B cell (primary cell): ENCODE measurements around the gene ARHGEF10L. TPM values are rescaled to one million over a fixed set of nuclear protein-coding genes. Genes with fewer than 3 reads are reported as not detected.
"Not testable (repeated sequence)": the region's sequence is repeated elsewhere in the genome, so short reads cannot be mapped to it uniquely, and the experiment has no call there.

Experiments used
- ATAC-seq: fragments of 200-7000 bp; cut with Tn5 transposase; one replicate; pipeline ENCODE4 v1.10.0; 2021; ENCODE audit warnings: low read depth, mild to moderate bottlenecking, moderate number of reproducible peaks, moderate library complexity
- CTCF ChIA-PET: fragments of 350-600 bp; sonication (Branson Sonifier 250); formaldehyde crosslinking; loops from one replicate; lab custom pipeline; 2021; ENCODE audit warnings: antibody characterized with exemption, inconsistent platforms; lab: Charles Lee
- POLR2A ChIA-PET: fragments of 350-600 bp; sonication (Branson Sonifier 250); formaldehyde crosslinking; loops from one replicate; lab custom pipeline; 2021; ENCODE audit warnings: antibody characterized with exemption; lab: Charles Lee
- DNase-seq: peaks from one replicate; pipeline ENCODE4 v3.0.0; 2013
- H2AFZ ChIP-seq: 2 replicates; pipeline ENCODE4 v1.6.1; 2012; ENCODE audit warnings: mild to moderate bottlenecking, low read depth, low read length; ENCODE audit not compliant: insufficient read depth, poor library complexity, severe bottlenecking
- H3K27ac ChIP-seq, 2 donors: 1 replicate in 1 of 2; 2 replicates in 1 of 2; pipeline ENCODE4 v1.5.1; 2012 to 2013; ENCODE audit warnings: low read length in 2 of 2, mild to moderate bottlenecking in 2 of 2, moderate library complexity in 1 of 2
- H3K27me3 ChIP-seq, 4 experiments: fragments of 200-600 bp in 1 of 4; sonication (generic) in 1 of 4; replicated peaks in 1 of 4; 1 replicate in 2 of 4; 2 replicates in 2 of 4; pipeline versions ENCODE4 v1.6.1 to v1.7.0; 2013 to 2016; ENCODE audit warnings: low read length in 3 of 4, mild to moderate bottlenecking in 2 of 4, mixed read lengths in 1 of 4, moderate library complexity in 1 of 4; ENCODE audit not compliant: insufficient read depth in 4 of 4, control insufficient read depth in 3 of 4; ENCODE audit errors: control extremely low read depth in 1 of 4
- H3K36me3 ChIP-seq, 2 experiments: replicated peaks in 1 of 2; 1 replicate in 1 of 2; 2 replicates in 1 of 2; pipeline versions ENCODE4 v1.6.1 to v1.7.1; 2013; ENCODE audit warnings: low read length in 1 of 2; ENCODE audit not compliant: insufficient read depth in 2 of 2, control insufficient read depth in 1 of 2; ENCODE audit errors: control extremely low read depth in 1 of 2, extremely low read depth in 1 of 2
- H3K4me1 ChIP-seq, 2 donors: fragments of 200-600 bp in 1 of 2; sonication (generic) in 1 of 2; 1 replicate in 1 of 2; 2 replicates in 1 of 2; pipeline versions ENCODE4 v1.5.1 to v1.6.1; 2013 to 2017; ENCODE audit warnings: low read length in 2 of 2; ENCODE audit not compliant: control insufficient read depth in 2 of 2, insufficient read depth in 2 of 2
- H3K4me2 ChIP-seq: replicated peaks from 2 replicates; pipeline ENCODE3; 2012; ENCODE audit warnings: mild to moderate bottlenecking, low read depth, low read length; ENCODE audit not compliant: poor library complexity, severe bottlenecking
- H3K4me3 ChIP-seq, 5 experiments: fragments of 200-600 bp in 1 of 5; sonication (generic) in 1 of 5; 1 replicate in 3 of 5; 2 replicates in 2 of 5; pipeline versions ENCODE4 v1.5.1 to v1.7.0; 2011 to 2016; ENCODE audit warnings: low read length in 4 of 5, mild to moderate bottlenecking in 4 of 5, low read depth in 2 of 5, control low read depth in 1 of 5, moderate library complexity in 1 of 5; ENCODE audit not compliant: insufficient read depth in 1 of 5; ENCODE audit errors: control extremely low read depth in 1 of 5, extremely low read depth in 1 of 5
- H3K79me2 ChIP-seq: fragments of 200-600 bp; sonication (generic); one replicate; pipeline ENCODE4 v1.6.0; 2016; ENCODE audit warnings: low read length; ENCODE audit not compliant: control insufficient read depth, insufficient read depth
- H3K9ac ChIP-seq: fragments of 200-600 bp; sonication (generic); 2 replicates; pipeline ENCODE4 v1.6.1; 2017; ENCODE audit warnings: mild to moderate bottlenecking, low read length, moderate library complexity
- H3K9me3 ChIP-seq, 3 donors: one replicate each; pipeline versions ENCODE4 v1.6.1 to v1.7.1; 2013; ENCODE audit warnings: low read length in 2 of 3; ENCODE audit not compliant: control insufficient read depth in 2 of 3, insufficient read depth in 1 of 3; ENCODE audit errors: control extremely low read depth in 1 of 3
- H4K20me1 ChIP-seq: 2 replicates; pipeline ENCODE4 v1.6.0; 2012; ENCODE audit warnings: mild to moderate bottlenecking, low read length; ENCODE audit not compliant: insufficient read depth, control insufficient read depth, poor library complexity, severe bottlenecking
- H3K27ac Mint-ChIP-seq: one replicate; pipeline ENCODE4 v1.8.0; 2021; ENCODE audit warnings: mixed read lengths
- H3K27me3 Mint-ChIP-seq: one replicate; pipeline ENCODE4 v1.8.0; 2021; ENCODE audit warnings: mixed read lengths
- H3K4me1 Mint-ChIP-seq: one replicate; pipeline ENCODE4 v1.8.0; 2021; ENCODE audit warnings: mixed read lengths
- H3K4me3 Mint-ChIP-seq: one replicate; pipeline ENCODE4 v1.8.0; 2021; ENCODE audit warnings: mixed read lengths
- H3K9me3 Mint-ChIP-seq: one replicate; pipeline ENCODE4 v1.8.0; 2022; ENCODE audit warnings: mixed read lengths; ENCODE audit not compliant: insufficient read depth
- CTCF ChIP-seq: fragments of 200-600 bp; IDR thresholded peaks from one replicate; pipeline ENCODE4 v1.8.0; 2022; ENCODE audit warnings: antibody characterized with exemption, mild to moderate bottlenecking
- EZH2 ChIP-seq: IDR thresholded peaks from 2 replicates; pipeline ENCODE4 v1.6.1; 2012; ENCODE audit warnings: borderline replicate concordance, low read depth, mild to moderate bottlenecking, moderate library complexity, low read length; ENCODE audit not compliant: insufficient read depth, poor library complexity, severe bottlenecking
- WGBS: methylation state at CpG from one replicate; pipeline ENCODE4 v1.1.5; 2013; ENCODE audit warnings: missing lambda C conversion rate; ENCODE audit not compliant: insufficient coverage; 5-methylcytosine and 5-hydroxymethylcytosine counted together
- intact Hi-C: fragments of 100-400 bp; cut with micrococcal nuclease; formaldehyde crosslinking; loops from one replicate; pipeline ENCODE4 v1.10.0; 2022
- polyA plus RNA-seq: library from polyadenylated mRNA; depleted of rRNA; stranded (reverse); fragments of >200 nt; gene quantifications from 2 replicates; pipeline ENCODE4 v1.2.3, GENCODE V29; 2012
- total RNA-seq, 2 donors: library from RNA; stranded (reverse); fragments of 120-200 nt in 1 of 2; gene quantifications; 1 replicate in 1 of 2; 2 replicates in 1 of 2; pipeline versions ENCODE4 v1.2.3 to v1.2.4, GENCODE V29; 2013 to 2022

ARHGEF10L gene
- total and polyA plus RNA-seq, 2 donors (not counting 1 experiment from before 2014, with no cell fraction given): 2.0 to 4.9 TPM

GRCh38 chr1:17502326-17502778 lies 37.1 kb upstream of the ARHGEF10L start:
- Histone ChIP-seq H3K4me3 (no peak overlapping the region), H4K20me1 (no peaks in the 10 kb centered on the region), H3K27ac (no peak overlapping the region), H3K36me3 (no peaks in the 10 kb centered on the region), H3K9ac (no peak overlapping the region), H3K9me3 (no peaks in the 10 kb centered on the region), H2AFZ (no peak overlapping the region), H3K79me2 (no peaks in the 10 kb centered on the region), H3K4me1 (no peaks in the 10 kb centered on the region), H3K4me2 (no peak overlapping the region), H3K27me3 (peaks cover 0 to 10% (median 2%) of the 10 kb centered on the region in 4 experiments)
- TF ChIP-seq CTCF (peak; percentile 74), EZH2 (no peak)
- Mint-ChIP-seq H3K4me1 (peaks cover 5% of the 10 kb centered on the region), H3K9me3 (peaks cover 2% of the 10 kb centered on the region), H3K27me3 (peaks cover 12% of the 10 kb centered on the region), H3K27ac (no peak overlapping the region), H3K4me3 (no peak overlapping the region)
- ChIA-PET CTCF (interaction anchor here (0.7 to 3.5 kb wide), 16 partner anchors 9 to 598 kb away, joined by 3 to 73 read pairs (median 4); no protein-coding TSS in a partner anchor), POLR2A (no interaction called here)
- peak; percentile 73 for ATAC-seq
- peak; percentile 71 for DNase-seq
- 6% methylated on average over 12 of the region's 12 CpGs for WGBS
- intact Hi-C loops: loop anchor here (1.0 kb wide), 1 partner anchor 70 kb away; no protein-coding TSS in a partner anchor

- H3K79me2 ChIP-seq: no peaks in the 10 kb centered on the region
- DNase-seq: no peak
- ChIA-PET CTCF (interaction anchor here (0.7 to 3.5 kb wide), 15 partner anchors 8 to 597 kb away, joined by 3 to 73 read pairs (median 4); no protein-coding TSS in a partner anchor), POLR2A (no interaction called here)
- no peak overlapping the region for H3K9ac ChIP-seq
- no peak overlapping the region for H3K4me3 Mint-ChIP-seq
- no peak overlapping the region for H3K4me3 ChIP-seq
- no peaks in the 10 kb centered on the region for H3K9me3 Mint-ChIP-seq
- TF ChIP-seq EZH2: no peak
- no peak for TF ChIP-seq CTCF
- H3K4me1 ChIP-seq: no peaks in the 10 kb centered on the region
- H3K27me3 Mint-ChIP-seq: peaks cover 8% of the 10 kb centered on the region
- H3K9me3 ChIP-seq: no peaks in the 10 kb centered on the region
- H2AFZ ChIP-seq: no peak overlapping the region
- no peaks in the 10 kb centered on the region for H4K20me1 ChIP-seq
- H3K27ac ChIP-seq: no peak overlapping the region
- intact Hi-C loops: no loop called here
- no CpG with 5 or more reads among the region's 3 CpGs for WGBS
- no peaks in the 10 kb centered on the region for H3K36me3 ChIP-seq
- no peak overlapping the region for H3K4me2 ChIP-seq
- no peak for ATAC-seq
- H3K27me3 ChIP-seq: peaks cover 0 to 10% (median 2%) of the 10 kb centered on the region in 4 experiments
- H3K27ac Mint-ChIP-seq: no peak overlapping the region
- H3K4me1 Mint-ChIP-seq: peaks cover 5% of the 10 kb centered on the region
These were observed 36.4 kb upstream of the ARHGEF10L start for GRCh38 chr1:17503146-17503545.

GRCh38 chr1:17507200-17507599 lies 32.3 kb upstream of the ARHGEF10L start:
- H3K36me3 ChIP-seq, ATAC-seq, H3K27ac ChIP-seq, H3K9me3 ChIP-seq, H3K4me3 ChIP-seq, H2AFZ ChIP-seq, H3K27ac Mint-ChIP-seq, H3K9ac ChIP-seq, H3K4me2 ChIP-seq, H3K27me3 ChIP-seq, H3K79me2 ChIP-seq, H4K20me1 ChIP-seq, H3K4me1 ChIP-seq, H3K9me3 Mint-ChIP-seq, H3K4me3 Mint-ChIP-seq, intact Hi-C loops, H3K27me3 Mint-ChIP-seq, DNase-seq, H3K4me1 Mint-ChIP-seq: not testable (repeated sequence)
- CTCF ChIA-PET: interaction anchor here (0.8 to 1.5 kb wide), 3 partner anchors 12 to 100 kb away, joined by 3 to 4 read pairs (median 3); no protein-coding TSS in a partner anchor
- 91% methylated on average over 3 of the region's 4 CpGs for WGBS
- POLR2A ChIA-PET: interaction anchor here (0.6 kb wide), 1 partner anchor 32 kb away, joined by 6 read pairs; no protein-coding TSS in a partner anchor
